GM12878 (cell line): ENCODE data around the gene RAD54L2. TPM values are rescaled to one million over a fixed set of nuclear protein-coding genes. Genes with fewer than 3 reads are reported as not detected.
A peak's percentile ranks its signal among the peaks of the same experiment; 100 is the strongest.

Source experiments
- ATAC-seq: fragments of 200-7000 bp; cut with Tn5 transposase; 3 replicates; pipeline ENCODE4 v1.9.1; 2020; ENCODE audit warnings: mild to moderate bottlenecking, moderate library complexity
- BruUV-seq: library from RNA; stranded (reverse); fragments of 400-500 nt; replicated peaks from 2 replicates; lab custom pipeline; 2021; lab: Mats Ljungman, UMichigan
- CTCF ChIA-PET: fragments of 300-600 bp; sonication (Branson Sonifier 250); formaldehyde crosslinking; extraction: SDS; loops from one replicate; lab custom pipeline; 2021; ENCODE audit warnings: inconsistent platforms; lab: Yijun Ruan, JAX
- POLR2A ChIA-PET: fragments of 350-600 bp; formaldehyde crosslinking; extraction: SDS; loops from one replicate; lab custom pipeline; 2021; ENCODE audit warnings: inconsistent platforms; lab: Charles Lee
- RAD21 ChIA-PET: fragments of 300-600 bp; sonication (Branson Sonifier 250); formaldehyde crosslinking; loops from one replicate; lab custom pipeline; 2023; ENCODE audit warnings: antibody characterized with exemption; ENCODE audit not compliant: unreplicated experiment; lab: Charles Lee
- SMC1A ChIA-PET: fragments of 300-600 bp; sonication (Branson Sonifier 250); formaldehyde crosslinking; loops from one replicate; lab custom pipeline; 2023; ENCODE audit not compliant: unreplicated experiment, uncharacterized antibody; lab: Charles Lee
- DNase-seq: peaks from one replicate; pipeline ENCODE4 v3.0.0-alpha.2; 2011; ENCODE audit warnings: low read depth, low spot score
- FAIRE-seq: peaks from 3 replicates; lab custom pipeline; 2011; peaks lifted over from hg19 to GRCh38; lab: Jason Lieb, UNC
- H2AFZ ChIP-seq: 2 replicates; pipeline ENCODE4 v1.6.0; 2011; ENCODE audit warnings: low read depth, low read length, control low read depth; ENCODE audit not compliant: control insufficient read depth
- H3K27ac ChIP-seq: 2 replicates; pipeline ENCODE4 v1.5.1; 2011; ENCODE audit warnings: control low read depth; ENCODE audit not compliant: control insufficient read depth, insufficient read depth
- H3K27me3 ChIP-seq, 2 experiments: replicated peaks in 1 of 2; 2 replicates each; pipeline versions ENCODE4 v1.6.0 to v1.6.1; 2011; ENCODE audit warnings: low read length in 1 of 2; ENCODE audit not compliant: control insufficient read depth in 2 of 2, insufficient read depth in 2 of 2
- H3K36me3 ChIP-seq, 2 experiments: 2 replicates each; pipeline ENCODE4 v1.5.1; 2011; ENCODE audit warnings: low read length in 1 of 2; ENCODE audit not compliant: control insufficient read depth in 2 of 2, insufficient read depth in 2 of 2
- H3K4me1 ChIP-seq: 2 replicates; pipeline ENCODE4 v1.6.1; 2011; ENCODE audit warnings: mild to moderate bottlenecking, low read length, moderate library complexity, mixed read lengths; ENCODE audit not compliant: control insufficient read depth, insufficient read depth
- H3K4me2 ChIP-seq: 2 replicates; pipeline ENCODE4 v1.6.0; 2011; ENCODE audit warnings: control low read depth; ENCODE audit not compliant: control insufficient read depth, insufficient read depth
- H3K4me3 ChIP-seq: fragments of 200-600 bp; sonication (generic); 2 replicates; pipeline ENCODE4 v1.5.1; 2016
- H3K79me2 ChIP-seq: 2 replicates; pipeline ENCODE4 v1.6.0; 2011; ENCODE audit warnings: low read length; ENCODE audit not compliant: control insufficient read depth, insufficient read depth
- H3K9ac ChIP-seq: 2 replicates; pipeline ENCODE4 v1.8.0; 2011; ENCODE audit warnings: low read length, control low read depth, mixed read lengths; ENCODE audit not compliant: control insufficient read depth, insufficient read depth
- H3K9me3 ChIP-seq: replicated peaks from 3 replicates; pipeline ENCODE4 v1.5.1; 2011; ENCODE audit warnings: mild to moderate bottlenecking, low read length; ENCODE audit not compliant: control insufficient read depth, insufficient read depth
- H4K20me1 ChIP-seq: 2 replicates; pipeline ENCODE4 v1.6.0; 2011; ENCODE audit not compliant: control insufficient read depth, insufficient read depth
- ATF7 ChIP-seq: fragments of 450-650 bp; IDR thresholded peaks from 2 replicates; pipeline ENCODE4 v1.6.1; 2016; ENCODE audit warnings: low read depth, mild to moderate bottlenecking
- BCL3 ChIP-seq: IDR thresholded peaks from 2 replicates; pipeline ENCODE4 v1.6.1; 2011; ENCODE audit warnings: borderline replicate concordance, low read depth, mild to moderate bottlenecking, moderate library complexity, low read length; ENCODE audit not compliant: insufficient read depth, poor library complexity, severe bottlenecking
- CEBPB ChIP-seq, 2 experiments: fragments of 150-350 bp in 1 of 2; IDR thresholded peaks; 2 replicates each; pipeline ENCODE4 v1.6.1; 2012 to 2014; ENCODE audit warnings: low read depth in 2 of 2, low read length in 2 of 2, borderline replicate concordance in 1 of 2, inconsistent platforms in 1 of 2
- CHD2 ChIP-seq: IDR thresholded peaks from 2 replicates; pipeline ENCODE4 v1.6.1; 2011; ENCODE audit warnings: low read depth, low read length, improper control_type of control experiment, borderline replicate concordance
- CREM ChIP-seq: IDR thresholded peaks from 2 replicates; pipeline ENCODE4 v1.6.1; 2014; ENCODE audit warnings: antibody characterized with exemption, low read depth
- ESRRA ChIP-seq: IDR thresholded peaks from 2 replicates; pipeline ENCODE4 v1.6.1; 2012; ENCODE audit warnings: mild to moderate bottlenecking, low read length, improper control_type of control experiment
- IKZF2 ChIP-seq, 2 experiments: fragments of 450-650 bp; IDR thresholded peaks; 2 replicates each; pipeline ENCODE4 v1.6.1; 2017; ENCODE audit warnings: mild to moderate bottlenecking in 2 of 2, moderate library complexity in 2 of 2
- LARP7 ChIP-seq: fragments of 450-650 bp; IDR thresholded peaks from 2 replicates; pipeline ENCODE4 v1.6.1; 2017; ENCODE audit warnings: mild to moderate bottlenecking
- MEF2B ChIP-seq: fragments of 450-650 bp; IDR thresholded peaks from 2 replicates; pipeline ENCODE4 v1.6.1; 2018; ENCODE audit warnings: mild to moderate bottlenecking, moderate library complexity; ENCODE audit not compliant: partially characterized antibody, poor library complexity, severe bottlenecking
- MTA3 ChIP-seq: IDR thresholded peaks from 2 replicates; pipeline ENCODE4 v1.6.1; 2012; ENCODE audit warnings: low read length, inconsistent platforms, borderline replicate concordance
- POU2F2 ChIP-seq: IDR thresholded peaks from 3 replicates; pipeline ENCODE4 v1.6.1; 2011; ENCODE audit warnings: low read depth, mild to moderate bottlenecking, low read length, borderline replicate concordance
- RAD51 ChIP-seq: fragments of 450-650 bp; IDR thresholded peaks from 2 replicates; pipeline ENCODE4 v1.6.1; 2016; ENCODE audit warnings: moderate library complexity, mild to moderate bottlenecking, inconsistent platforms
- SMARCA5 ChIP-seq: fragments of 450-650 bp; IDR thresholded peaks from 2 replicates; pipeline ENCODE4 v1.6.1; 2017; ENCODE audit warnings: mild to moderate bottlenecking
- SPI1 ChIP-seq: IDR thresholded peaks from 2 replicates; pipeline ENCODE4 v1.6.1; 2011; ENCODE audit warnings: low read depth, mild to moderate bottlenecking, low read length, moderate library complexity, borderline replicate concordance; ENCODE audit not compliant: insufficient read depth
- ZNF384 ChIP-seq: IDR thresholded peaks from 2 replicates; pipeline ENCODE4 v1.6.1; 2012; ENCODE audit warnings: low read depth, mild to moderate bottlenecking, low read length, improper control_type of control experiment, borderline replicate concordance
- WGBS: methylation state at CpG from one replicate; pipeline ENCODE4 v1.1.6; 2016; ENCODE audit warnings: low lambda C conversion rate; ENCODE audit not compliant: insufficient replicate concordance, insufficient coverage; ENCODE audit errors: missing lambda C conversion rate; 5-methylcytosine and 5-hydroxymethylcytosine counted together
- in situ Hi-C: fragments of 300-500 bp; cut with MboI; formaldehyde crosslinking; loops from 9 replicates; pipeline ENCODE4 v1.14.3; 2018; ENCODE audit warnings: mixed read lengths
- intact Hi-C: fragments of 100-400 bp; cut with micrococcal nuclease; formaldehyde crosslinking; loops from one replicate; pipeline ENCODE4 v1.14.2; 2022; ENCODE audit not compliant: unreplicated experiment
- polyA plus RNA-seq, 11 experiments: library from polyadenylated mRNA; depleted of rRNA in 4 of 11; unstranded in 6 of 11; stranded (reverse) in 5 of 11; fragments of >200 nt; fragmentation: Nextera tagmentation in 4 of 11; fragmentation: Illumina TruSeq in 1 of 11; extraction: Ambion mirVana in 4 of 11; extraction: Trizol in 1 of 11; gene quantifications; 1 replicate in 1 of 11; 2 replicates in 10 of 11; pipeline versions ENCODE4 v1.2.1 to v1.2.3, GENCODE V29; 2011 to 2016; ENCODE audit warnings: inconsistent platforms in 2 of 11, missing spikeins in 2 of 11, low read depth in 1 of 11
- total RNA-seq, 4 experiments: library from RNA; depleted of rRNA in 3 of 4; stranded (reverse); fragments of >200 nt in 3 of 4; fragmentation: Illumina TruSeq in 1 of 4; extraction: Trizol in 1 of 4; gene quantifications; 2 replicates each; pipeline versions ENCODE4 v1.2.1 to v1.2.3, GENCODE V29; 2013 to 2021
- TF ChIP-seq, protein P1 (sequence below): fragments of 450-650 bp; IDR thresholded peaks from 2 replicates; pipeline ENCODE4 v1.6.1; 2017; ENCODE audit warnings: borderline replicate concordance

The RAD54L2 gene
- total and polyA plus RNA-seq, 10 of the 15 experiments (the other 5 are each of a cell fraction or from before 2014, with no cell fraction given): 2.2 to 23.8 (median 11.1) TPM

- TF ChIP-seq BCL3 (no peak), MTA3 (no peak), CHD2 (no peak)
Observed at GRCh38 chr3:51530485-51530884, 8.0 kb upstream of the RAD54L2 start (continued).

DNA sequence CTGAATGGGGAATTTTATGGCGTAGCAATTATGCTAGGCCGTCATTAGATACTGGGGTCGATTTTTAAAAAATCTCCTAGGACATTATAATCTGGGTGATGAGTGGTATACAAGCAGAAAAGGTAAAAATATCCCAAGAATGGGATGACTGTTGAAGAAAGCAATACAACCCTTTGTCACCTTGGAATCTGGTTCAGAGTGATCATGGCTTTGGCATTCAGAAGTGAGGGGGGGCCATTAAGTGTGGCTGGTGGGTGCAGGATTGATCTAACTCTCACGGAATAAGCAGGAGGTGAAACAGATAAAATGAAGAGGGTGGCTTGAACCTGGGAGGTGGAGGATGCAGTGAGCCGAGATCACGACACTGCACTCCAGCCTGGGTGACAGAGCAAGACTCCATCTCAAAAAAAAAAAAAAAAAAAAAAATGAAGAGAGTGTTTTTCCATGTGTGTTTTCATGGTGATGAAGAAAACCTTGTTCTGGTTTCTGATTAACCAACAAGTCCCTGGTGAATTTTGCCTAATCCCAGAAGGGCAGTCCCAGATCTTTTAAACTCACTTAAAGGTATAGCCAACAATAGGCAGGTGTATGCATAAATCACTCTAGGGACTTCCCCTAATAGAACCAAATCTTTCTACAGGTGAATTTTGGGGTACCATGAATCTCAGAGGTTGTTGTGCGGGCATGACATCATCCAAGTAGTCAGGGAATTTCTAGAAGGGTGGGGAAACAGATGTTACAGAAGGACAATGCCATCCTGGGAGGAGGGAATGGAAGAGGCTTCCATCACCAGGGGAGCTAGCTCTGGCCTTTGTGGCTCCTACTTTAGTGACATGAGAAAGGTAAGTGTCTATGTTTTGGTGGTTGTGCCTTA lies 3.1 kb upstream of the RAD54L2 start:
- intact Hi-C loops (loop anchor here (2.0 kb wide), 1 partner anchor 33 kb away; no protein-coding TSS in a partner anchor), in situ Hi-C loops (no loop called here)
- FAIRE-seq (no peak), ATAC-seq (peak; percentile 10), DNase-seq (no peak)
- RAD21 ChIA-PET: interaction anchor here (0.8 to 7.3 kb wide), 5 partner anchors 15 to 146 kb away, joined by 3 to 69 read pairs (median 4); partner anchors contain the start of gene DCAF1
- POLR2A ChIA-PET: interaction anchor here (1.0 to 4.5 kb wide), 2 partner anchors 15 to 35 kb away, joined by 10 to 38 read pairs; partner anchors contain the start of gene DCAF1
- no peak overlapping the region for H3K4me3 ChIP-seq
- CTCF ChIA-PET: interaction anchor here (1.1 to 7.2 kb wide), 3 partner anchors 34 to 146 kb away, joined by 4 to 72 read pairs (median 5); partner anchors contain the start of gene DCAF1
- H3K27me3 ChIP-seq: no peaks in the 10 kb centered on the region
- H4K20me1 ChIP-seq: no peaks in the 10 kb centered on the region
- 38% methylated on average over 5 of the region's 7 CpGs for WGBS
- no peak overlapping the region for H3K9ac ChIP-seq
- BruUV-seq: no TSS peak
- H3K4me2 ChIP-seq: no peak overlapping the region
- H3K4me1 ChIP-seq: no peaks in the 10 kb centered on the region; the same call in 1 of the 2 replicates
- H3K27ac ChIP-seq: no peak overlapping the region
- peaks cover 25% of the 10 kb centered on the region for H3K79me2 ChIP-seq
- SMC1A ChIA-PET: interaction anchor here (0.9 to 3.1 kb wide), 6 partner anchors 9 to 148 kb away, joined by 3 to 31 read pairs (median 4); partner anchors contain the start of genes DCAF1 and TEX264
- no peak overlapping the region for H2AFZ ChIP-seq
- no peaks in the 10 kb centered on the region for H3K36me3 ChIP-seq
- no peaks in the 10 kb centered on the region for H3K9me3 ChIP-seq
- TF ChIP-seq ESRRA (no peak), CREM (no peak), IKZF2 (IDR thresholded peaks at IDR 0.05) (0 out of 4 replicates have a peak, but pooled peaks of 1 of the 2 experiments have one; percentile 27), ZNF384 (0 out of 2 replicates have a peak, but pooled peaks have one; percentile 22), ATF7 (peak; percentile 82), LARP7 (no peak), POU2F2 (peak; percentile 86; the same call in 2 of the 3 replicates), MEF2B (peak; percentile 74), RAD51 (no peak), CEBPB (IDR thresholded peaks at IDR 0.05; ENCODE audit: borderline replicate concordance in 1 of 2, low read depth in 2 of 2, low read length in 2 of 2) (no peak), SPI1 (no peak), SMARCA5 (no peak)
- TF ChIP-seq, protein P1, sequence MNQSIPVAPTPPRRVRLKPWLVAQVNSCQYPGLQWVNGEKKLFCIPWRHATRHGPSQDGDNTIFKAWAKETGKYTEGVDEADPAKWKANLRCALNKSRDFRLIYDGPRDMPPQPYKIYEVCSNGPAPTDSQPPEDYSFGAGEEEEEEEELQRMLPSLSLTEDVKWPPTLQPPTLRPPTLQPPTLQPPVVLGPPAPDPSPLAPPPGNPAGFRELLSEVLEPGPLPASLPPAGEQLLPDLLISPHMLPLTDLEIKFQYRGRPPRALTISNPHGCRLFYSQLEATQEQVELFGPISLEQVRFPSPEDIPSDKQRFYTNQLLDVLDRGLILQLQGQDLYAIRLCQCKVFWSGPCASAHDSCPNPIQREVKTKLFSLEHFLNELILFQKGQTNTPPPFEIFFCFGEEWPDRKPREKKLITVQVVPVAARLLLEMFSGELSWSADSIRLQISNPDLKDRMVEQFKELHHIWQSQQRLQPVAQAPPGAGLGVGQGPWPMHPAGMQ: no peak
- TF ChIP-seq, all 136 proteins: peak for 5
